ENCODE results near the gene SOD3. TPM values are rescaled to one million over a fixed set of nuclear protein-coding genes. Genes with fewer than 3 reads are reported as not detected.

Gene SOD3
- total RNA-seq, 2 experiments from 2014 or later: not detected

DNA sequence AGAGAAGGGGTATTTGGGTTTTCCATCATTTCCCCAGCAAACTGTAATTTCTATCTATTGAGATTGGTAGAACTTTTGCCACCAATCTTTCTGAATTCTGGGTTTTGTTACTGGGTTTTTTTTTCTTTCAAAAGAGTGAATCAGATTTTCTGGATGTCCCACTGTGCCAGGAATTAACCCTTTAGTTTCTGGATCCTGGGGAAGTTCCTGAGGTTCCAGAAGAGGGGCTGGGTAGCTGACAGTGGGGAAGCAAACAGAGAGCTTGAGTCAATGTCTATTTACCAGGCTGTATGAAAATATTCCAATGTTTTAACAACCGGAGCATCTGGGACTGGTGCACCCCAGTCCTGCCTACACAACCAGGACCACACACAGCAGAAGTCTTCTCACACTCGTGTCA is 25.8 kb upstream of the SOD3 start:
- ATAC-seq (ENCODE audit: low read depth) (no peak), DNase-seq (no peak)
- Mint-ChIP-seq H3K36me3 (no peaks in the 10 kb centered on the region), H3K4me1 (no peaks in the 10 kb centered on the region), H3K4me3 (no peak overlapping the region), H3K27ac (no peak overlapping the region), H3K27me3 (no peaks in the 10 kb centered on the region), H3K9me3 (no peaks in the 10 kb centered on the region)
- POLR2A ChIA-PET: no interaction called here

DNA sequence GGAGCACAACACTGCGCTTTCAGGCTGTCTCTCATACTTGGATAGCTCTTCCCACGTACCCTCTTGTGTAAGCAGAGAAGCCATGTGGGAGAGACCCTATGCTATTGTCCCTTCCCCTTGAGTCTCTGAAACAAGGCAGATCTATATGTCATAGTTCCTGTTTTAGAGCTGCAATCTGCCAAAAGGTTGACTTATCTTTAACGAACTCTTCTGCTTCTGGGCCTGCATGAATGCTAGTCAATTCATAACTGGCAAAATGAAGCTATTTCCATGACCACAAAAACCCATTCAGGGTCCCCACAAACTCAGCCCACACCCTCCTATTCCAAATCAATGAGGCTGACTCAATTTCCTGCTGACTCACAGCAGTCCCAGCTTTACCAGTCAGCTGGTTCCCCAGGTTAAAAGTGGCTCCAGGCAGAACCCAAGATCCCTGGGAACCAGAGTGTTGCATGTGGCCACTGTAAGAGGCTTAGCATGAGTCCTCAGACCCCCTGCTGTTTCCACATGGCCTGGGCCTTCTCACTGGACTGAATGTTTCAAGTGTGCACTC is 25.3 kb upstream of the SOD3 start:
- Mint-ChIP-seq H3K4me3 (no peak overlapping the region), H3K27me3 (no peaks in the 10 kb centered on the region), H3K36me3 (no peaks in the 10 kb centered on the region), H3K27ac (no peak overlapping the region), H3K4me1 (no peaks in the 10 kb centered on the region), H3K9me3 (no peaks in the 10 kb centered on the region)
- DNase-seq: no peak
- POLR2A ChIA-PET: interaction anchor here (0.5 kb wide), 1 partner anchor 176 kb away, joined by 3 read pairs; no protein-coding TSS in a partner anchor
- no peak for ATAC-seq (ENCODE audit: low read depth)

DNA sequence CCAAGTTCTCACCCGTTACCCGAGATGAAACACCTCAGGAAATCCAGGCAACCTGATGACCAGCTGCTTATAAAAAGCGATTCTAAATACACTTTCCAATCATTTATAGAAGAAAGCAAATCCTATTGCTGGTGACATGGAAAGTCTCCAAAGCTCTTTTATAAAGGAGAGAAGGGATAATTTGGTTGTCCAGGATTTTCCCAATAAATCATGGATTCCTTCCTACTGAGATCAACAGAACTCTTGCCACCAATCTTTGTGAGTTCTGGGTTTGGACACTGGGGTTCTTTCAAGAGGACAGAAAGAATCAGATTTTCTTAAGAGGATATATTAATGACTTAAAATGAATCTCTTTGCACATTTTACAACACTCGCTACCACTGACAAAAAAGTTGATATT is 24.7 kb upstream of the SOD3 start:
- Mint-ChIP-seq H3K4me3 (no peak overlapping the region), H3K4me1 (no peaks in the 10 kb centered on the region), H3K27me3 (no peaks in the 10 kb centered on the region), H3K9me3 (no peaks in the 10 kb centered on the region), H3K36me3 (no peaks in the 10 kb centered on the region), H3K27ac (no peak overlapping the region)
- POLR2A ChIA-PET: interaction anchor here (0.5 kb wide), 1 partner anchor 175 kb away, joined by 3 read pairs; no protein-coding TSS in a partner anchor
- no peak for ATAC-seq (ENCODE audit: low read depth)
- no peak for DNase-seq

DNA sequence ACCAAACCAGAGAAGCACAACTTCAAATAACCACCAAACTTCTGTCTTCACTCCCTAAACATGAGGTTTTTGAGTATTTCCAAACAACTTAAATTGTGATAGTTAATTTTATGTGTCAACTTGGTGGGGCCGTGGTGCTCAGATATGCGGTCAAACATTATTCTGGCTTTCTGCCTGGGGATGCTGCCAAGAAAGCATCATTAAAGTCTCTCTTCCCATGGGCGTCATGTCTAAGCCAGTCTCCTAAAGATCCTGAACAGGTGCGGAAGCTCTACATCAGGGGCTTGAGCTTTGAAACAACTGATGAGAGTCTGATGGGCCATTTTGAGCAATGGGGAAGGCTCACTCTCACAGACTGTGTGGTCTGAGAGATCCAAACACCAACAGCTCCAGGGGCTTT is 24.1 kb upstream of the SOD3 start:
- Mint-ChIP-seq H3K27me3 (no peaks in the 10 kb centered on the region), H3K4me3 (no peak overlapping the region), H3K9me3 (no peaks in the 10 kb centered on the region), H3K27ac (no peak overlapping the region), H3K36me3 (no peaks in the 10 kb centered on the region), H3K4me1 (no peaks in the 10 kb centered on the region)
- POLR2A ChIA-PET: no interaction called here
- ATAC-seq (ENCODE audit: low read depth) (no peak), DNase-seq (no peak)

DNA sequence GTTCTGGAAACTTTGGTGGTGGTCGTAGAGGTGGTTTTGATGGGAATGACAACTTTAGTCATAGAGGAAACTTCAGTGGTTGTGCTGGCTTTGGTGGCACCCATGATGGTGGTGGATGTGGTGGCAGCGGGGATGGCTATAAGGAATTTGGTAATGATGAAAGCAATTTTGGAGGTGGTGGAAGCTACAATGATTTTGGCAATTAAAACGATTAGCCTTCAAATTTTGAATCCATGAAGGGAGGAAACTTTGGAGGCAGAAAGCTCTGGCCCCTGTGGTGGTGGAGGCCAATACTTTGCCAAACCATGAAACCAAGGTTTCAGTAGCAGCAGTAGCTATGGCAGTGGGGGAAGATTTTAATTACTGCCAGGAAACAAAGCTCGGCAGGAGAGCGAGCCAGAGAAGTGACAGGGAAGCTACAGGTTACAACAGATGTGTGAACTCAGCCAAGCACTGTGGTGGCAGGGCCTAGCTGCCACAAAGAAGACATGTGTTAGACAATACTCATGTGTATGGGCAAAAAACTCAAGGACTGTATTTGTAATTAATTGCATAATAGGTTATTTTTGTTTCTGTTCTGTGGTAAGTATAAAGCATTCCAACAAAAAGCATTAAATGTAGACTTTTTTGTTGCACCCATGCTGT is 23.2 kb upstream of the SOD3 start:
- Mint-ChIP-seq H3K4me3 (no peak overlapping the region), H3K4me1 (no peaks in the 10 kb centered on the region), H3K36me3 (no peaks in the 10 kb centered on the region), H3K27me3 (no peaks in the 10 kb centered on the region), H3K9me3 (no peaks in the 10 kb centered on the region), H3K27ac (no peak overlapping the region)
- DNase-seq: no peak
- ATAC-seq (ENCODE audit: low read depth): no peak
- POLR2A ChIA-PET: no interaction called here

DNA sequence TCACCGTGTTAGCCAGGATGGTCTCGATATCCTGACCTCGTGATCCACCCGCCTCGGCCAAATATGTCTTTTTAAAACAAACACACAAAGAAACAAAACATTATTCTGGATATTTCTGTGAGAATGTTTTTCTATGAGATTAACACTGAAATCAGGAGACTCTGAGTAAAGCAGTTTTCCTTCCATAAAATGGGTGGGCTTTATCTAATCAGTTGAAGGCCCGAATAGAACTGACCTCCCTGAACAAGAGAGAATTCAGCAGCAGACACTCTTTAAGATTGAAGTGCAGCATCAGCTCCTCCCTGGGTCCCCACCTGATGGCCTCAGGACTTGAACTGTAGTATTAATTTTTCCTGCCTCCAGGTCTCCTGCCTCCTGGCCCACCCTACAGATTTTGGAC is 22.4 kb upstream of the SOD3 start:
- Mint-ChIP-seq H3K9me3 (no peaks in the 10 kb centered on the region), H3K36me3 (no peaks in the 10 kb centered on the region), H3K4me3 (no peak overlapping the region), H3K4me1 (no peaks in the 10 kb centered on the region), H3K27ac (no peak overlapping the region), H3K27me3 (no peaks in the 10 kb centered on the region)
- ATAC-seq (ENCODE audit: low read depth) (no peak), DNase-seq (no peak)
- POLR2A ChIA-PET: no interaction called here

DNA sequence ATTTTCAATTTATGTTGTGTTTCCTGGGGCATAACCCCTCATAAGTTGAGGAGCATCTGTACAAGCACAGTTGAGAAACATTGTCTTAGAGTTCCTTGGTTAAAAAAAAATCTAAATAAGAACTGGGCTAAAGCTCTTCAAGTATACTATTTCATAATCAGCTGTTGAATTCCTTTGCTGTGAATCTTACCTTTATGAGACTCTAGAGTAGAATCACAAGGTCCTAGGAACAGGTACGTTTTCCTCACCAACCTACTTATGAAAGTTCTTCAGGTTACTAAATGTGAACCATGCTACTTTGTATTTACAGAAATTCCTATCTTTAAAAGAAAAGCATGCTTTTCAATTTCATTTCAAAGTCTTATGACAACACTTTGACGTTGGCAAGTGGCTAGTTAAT is 20.9 kb upstream of the SOD3 start:
- Mint-ChIP-seq H3K9me3 (no peaks in the 10 kb centered on the region), H3K36me3 (no peaks in the 10 kb centered on the region), H3K4me1 (no peaks in the 10 kb centered on the region), H3K27me3 (no peaks in the 10 kb centered on the region), H3K4me3 (no peak overlapping the region), H3K27ac (no peak overlapping the region)
- DNase-seq (no peak), ATAC-seq (ENCODE audit: low read depth) (no peak)
- POLR2A ChIA-PET: no interaction called here

DNA sequence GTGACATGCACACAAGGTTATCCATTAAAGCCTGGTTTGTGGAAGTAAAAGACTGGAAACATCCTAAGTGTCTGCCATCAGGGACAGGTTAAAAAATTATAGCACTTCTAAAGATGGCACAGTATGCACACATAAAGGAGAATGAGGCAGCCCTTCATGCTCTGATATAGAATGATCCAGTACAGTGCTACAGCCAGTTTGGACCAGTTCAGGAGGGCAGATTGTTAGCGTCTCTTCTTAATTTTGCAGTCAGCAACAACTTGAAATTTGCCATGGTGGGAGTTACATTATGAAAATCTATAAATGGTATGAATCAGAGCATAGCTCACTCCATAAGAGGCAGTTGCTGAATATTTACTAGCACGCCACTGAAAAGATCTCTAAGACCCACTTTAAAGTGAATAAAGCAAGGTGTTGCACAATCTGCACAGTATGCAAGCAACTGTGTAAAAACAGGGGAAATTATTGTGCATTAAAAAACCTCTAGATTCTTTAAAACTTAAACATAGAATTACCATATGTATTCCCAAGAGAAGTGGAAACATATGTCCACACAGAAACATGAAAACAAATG is 20.3 kb upstream of the SOD3 start:
- Mint-ChIP-seq H3K27ac (no peak overlapping the region), H3K4me3 (no peak overlapping the region), H3K27me3 (no peaks in the 10 kb centered on the region), H3K36me3 (no peaks in the 10 kb centered on the region), H3K9me3 (no peaks in the 10 kb centered on the region), H3K4me1 (no peaks in the 10 kb centered on the region)
- ATAC-seq (ENCODE audit: low read depth): no peak
- POLR2A ChIA-PET: no interaction called here
- DNase-seq: no peak

DNA sequence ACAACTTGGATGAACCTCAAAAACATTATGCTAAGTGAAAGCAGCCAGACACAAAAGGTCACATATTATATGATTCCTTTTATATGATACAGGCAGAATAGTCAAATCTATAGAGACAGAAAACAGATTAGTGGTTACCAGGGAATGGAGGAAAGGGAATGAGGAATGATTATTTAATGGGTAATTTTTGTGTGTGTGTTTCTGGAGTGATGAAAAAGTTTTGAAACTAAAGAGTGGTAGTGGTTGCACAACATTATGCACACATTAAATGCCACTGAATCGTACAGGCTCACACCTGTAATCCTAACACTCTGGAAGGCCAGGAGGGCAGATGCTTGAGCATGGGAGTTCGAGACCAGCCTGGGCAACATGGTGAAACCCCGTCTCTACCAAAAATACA is 19.6 kb upstream of the SOD3 start:
- Mint-ChIP-seq H3K27me3 (no peaks in the 10 kb centered on the region), H3K9me3 (no peaks in the 10 kb centered on the region), H3K4me3 (no peak overlapping the region), H3K36me3 (no peaks in the 10 kb centered on the region), H3K4me1 (no peaks in the 10 kb centered on the region), H3K27ac (no peak overlapping the region)
- ATAC-seq (ENCODE audit: low read depth) (no peak), DNase-seq (no peak)
- POLR2A ChIA-PET: no interaction called here

DNA sequence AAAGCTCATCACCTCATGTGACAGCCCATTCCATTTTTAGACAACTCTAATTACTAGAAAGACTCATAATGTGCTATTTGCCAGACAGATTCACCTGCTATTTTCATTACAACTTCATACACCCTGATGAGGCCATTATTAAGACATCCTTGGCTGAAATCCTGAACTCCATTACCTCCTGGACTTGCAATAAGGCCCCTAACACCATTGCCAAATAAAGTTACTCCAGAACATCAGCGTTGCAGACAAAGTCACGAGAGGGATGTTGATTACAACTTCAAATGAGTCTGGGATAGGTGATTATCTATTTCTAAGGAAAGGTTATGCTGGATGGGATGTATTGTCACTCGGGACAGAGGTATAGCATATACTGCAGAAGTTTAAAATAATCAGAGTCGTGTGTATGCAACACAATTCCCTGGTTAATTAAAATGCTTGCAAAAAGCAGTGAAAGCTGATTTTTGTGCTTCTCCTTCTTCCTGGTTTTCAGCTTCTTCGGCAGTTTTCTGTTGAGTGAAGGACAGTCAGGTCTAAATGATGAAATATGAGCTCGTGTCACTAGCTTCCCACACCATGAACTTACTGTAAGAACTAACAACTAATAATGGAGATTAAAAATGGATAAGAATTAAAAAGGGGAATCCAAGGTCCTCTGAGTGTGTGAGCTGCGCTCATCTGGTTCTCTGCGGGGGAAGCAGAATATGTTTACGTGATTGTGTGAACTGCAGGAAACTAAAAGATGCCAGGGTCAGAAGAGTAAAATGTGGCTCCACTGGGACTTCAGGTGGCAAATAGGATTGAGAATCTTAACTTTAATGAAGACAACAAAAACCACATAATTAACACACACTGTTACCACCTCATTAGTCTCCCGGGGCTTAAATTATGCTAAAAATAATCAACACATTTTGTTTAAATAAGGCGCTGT is 17.6 kb upstream of the SOD3 start:
- no peaks in the 10 kb centered on the region for H3K4me1 Mint-ChIP-seq

DNA sequence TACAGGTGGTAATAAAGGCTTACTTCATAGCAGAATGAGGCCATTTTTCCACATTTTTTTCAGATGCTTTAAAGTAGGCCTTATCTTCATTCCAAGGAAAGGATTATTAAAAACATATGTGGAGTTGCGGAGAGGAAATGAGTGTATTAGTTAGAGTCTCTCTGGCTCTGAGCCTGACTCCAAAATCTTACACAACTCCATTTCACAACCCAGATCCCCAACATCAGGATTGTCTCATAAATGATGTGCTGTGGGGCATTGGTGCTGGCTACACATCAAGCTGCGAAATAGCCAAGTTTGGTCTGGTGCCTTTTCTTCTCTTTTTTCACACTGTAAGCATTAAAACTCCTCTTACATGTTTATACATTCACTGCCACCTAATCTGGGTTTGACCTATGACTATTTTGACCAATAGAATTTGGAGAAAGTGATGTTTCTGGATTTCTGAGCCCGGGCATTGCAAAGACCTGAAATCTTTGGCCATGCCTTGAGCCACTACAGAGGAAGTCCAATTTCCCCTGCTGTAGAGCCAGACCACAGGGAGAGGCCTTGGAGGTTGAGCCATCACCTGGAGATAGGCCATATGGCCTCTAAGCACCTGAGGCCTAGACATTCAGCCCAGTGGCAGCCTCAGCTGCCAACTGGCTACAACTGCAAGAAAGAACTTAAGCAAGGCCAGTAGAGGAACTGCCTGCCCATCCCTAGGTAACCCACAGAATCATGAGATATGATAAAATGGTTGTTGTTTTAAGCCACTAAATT is 16.7 kb upstream of the SOD3 start:
- no peak for ATAC-seq (ENCODE audit: low read depth)
- H3K4me3 Mint-ChIP-seq: no peak overlapping the region
- no peak overlapping the region for H3K27ac Mint-ChIP-seq
- DNase-seq: no peak
- POLR2A ChIA-PET: no interaction called here
- no peaks in the 10 kb centered on the region for H3K4me1 Mint-ChIP-seq
- H3K9me3 Mint-ChIP-seq: no peaks in the 10 kb centered on the region
- H3K27me3 Mint-ChIP-seq: no peaks in the 10 kb centered on the region
- no peaks in the 10 kb centered on the region for H3K36me3 Mint-ChIP-seq

More for the DNA sequence above, 17.6 kb upstream of the SOD3 start:
- DNase-seq: no peak
- H3K36me3 Mint-ChIP-seq: no peaks in the 10 kb centered on the region
- H3K4me3 Mint-ChIP-seq: no peak overlapping the region
- no peaks in the 10 kb centered on the region for H3K27me3 Mint-ChIP-seq
- H3K27ac Mint-ChIP-seq: no peak overlapping the region
- ATAC-seq (ENCODE audit: low read depth): no peak
- POLR2A ChIA-PET: no interaction called here
- H3K9me3 Mint-ChIP-seq: no peaks in the 10 kb centered on the region

DNA sequence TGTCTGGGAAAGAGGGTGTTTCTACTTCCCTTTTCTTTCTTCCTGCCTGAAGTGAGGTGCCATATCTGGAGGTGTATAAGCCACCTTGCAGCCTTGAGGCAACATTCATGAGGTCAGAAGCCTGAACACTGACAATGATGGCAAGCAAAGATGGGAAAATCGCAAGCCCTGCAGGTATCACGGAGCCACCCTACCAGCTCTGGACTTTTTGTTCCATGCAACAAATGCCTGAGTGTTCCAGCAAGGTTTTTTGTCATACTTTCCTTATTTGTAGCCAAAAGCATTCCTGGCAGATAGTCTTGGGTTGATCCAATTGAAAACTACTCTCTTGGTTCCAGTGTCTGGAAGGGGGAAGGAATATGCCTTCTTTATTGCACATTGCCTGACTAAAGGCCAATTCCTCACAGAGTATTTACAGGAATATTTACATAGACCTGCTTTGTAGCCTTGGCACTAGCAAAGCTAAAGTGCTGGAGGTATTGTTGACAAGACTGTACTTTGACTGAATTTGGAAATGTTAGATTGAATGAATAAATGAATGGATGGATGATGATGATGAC is 14.4 kb upstream of the SOD3 start:
- H3K4me3 Mint-ChIP-seq: no peak overlapping the region
- POLR2A ChIA-PET: no interaction called here
- ATAC-seq (ENCODE audit: low read depth) (no peak), DNase-seq (no peak)
- H3K9me3 Mint-ChIP-seq: no peaks in the 10 kb centered on the region
- no peak overlapping the region for H3K27ac Mint-ChIP-seq
- peaks cover 2% of the 10 kb centered on the region for H3K27me3 Mint-ChIP-seq
- no peaks in the 10 kb centered on the region for H3K4me1 Mint-ChIP-seq
- no peaks in the 10 kb centered on the region for H3K36me3 Mint-ChIP-seq
